H9 (cell line): ENCODE results near the gene MRPL2. TPM values are rescaled to one million over a fixed set of nuclear protein-coding genes. Genes with fewer than 3 reads are reported as not detected.

Experiments
- DNase-seq: peaks from one replicate; pipeline ENCODE4 v3.0.0-alpha.2; 2017
- H2AFZ ChIP-seq: one replicate; pipeline ENCODE4 v1.6.1; 2013; ENCODE audit warnings: mild to moderate bottlenecking, low read length, control low read depth, moderate library complexity
- H2AK5ac ChIP-seq: 2 replicates; pipeline ENCODE4 v1.6.1; 2013; ENCODE audit warnings: low read length, control low read depth, mixed read lengths; ENCODE audit not compliant: insufficient read length
- H2BK120ac ChIP-seq: one replicate; pipeline ENCODE4 v1.6.1; 2013; ENCODE audit warnings: low read depth, mild to moderate bottlenecking, low read length, control low read depth, inconsistent platforms; ENCODE audit not compliant: poor library complexity, severe bottlenecking
- H2BK12ac ChIP-seq: 2 replicates; pipeline ENCODE4 v1.6.1; 2013; ENCODE audit warnings: low read length, control low read depth, mixed read lengths, low read depth; ENCODE audit not compliant: insufficient read length
- H2BK15ac ChIP-seq: 2 replicates; pipeline ENCODE4 v1.6.1; 2013; ENCODE audit warnings: low read depth, low read length, control low read depth
- H2BK20ac ChIP-seq: one replicate; pipeline ENCODE4 v1.6.1; 2013; ENCODE audit warnings: low read depth, mild to moderate bottlenecking, low read length, control low read depth, inconsistent platforms; ENCODE audit not compliant: poor library complexity, severe bottlenecking
- H2BK5ac ChIP-seq: 2 replicates; pipeline ENCODE4 v1.6.1; 2013; ENCODE audit warnings: low read length, control low read depth, mixed read lengths; ENCODE audit not compliant: insufficient read length
- H3K14ac ChIP-seq: 2 replicates; pipeline ENCODE4 v1.6.1; 2013; ENCODE audit warnings: low read length, control low read depth; ENCODE audit not compliant: insufficient read depth
- H3K18ac ChIP-seq: 2 replicates; pipeline ENCODE4 v1.6.1; 2013; ENCODE audit warnings: low read depth, mild to moderate bottlenecking, mixed read lengths, low read length, control low read depth; ENCODE audit not compliant: insufficient read length
- H3K23ac ChIP-seq: 2 replicates; pipeline ENCODE4 v1.6.1; 2013; ENCODE audit warnings: low read length, control low read depth, mixed read lengths, low read depth; ENCODE audit not compliant: insufficient read length
- H3K23me2 ChIP-seq: 2 replicates; pipeline ENCODE4 v1.6.1; 2013; ENCODE audit warnings: low read depth, mild to moderate bottlenecking, mixed read lengths, low read length, control low read depth; ENCODE audit not compliant: insufficient read length, poor library complexity, severe bottlenecking
- H3K27ac ChIP-seq: 2 replicates; pipeline ENCODE4 v1.5.1; 2013; ENCODE audit warnings: low read length, control low read depth, mixed read lengths, low read depth; ENCODE audit not compliant: insufficient read length
- H3K27me3 ChIP-seq: 2 replicates; pipeline ENCODE4 v1.6.1; 2013; ENCODE audit warnings: low read length, control low read depth, inconsistent platforms; ENCODE audit not compliant: insufficient read depth
- H3K4ac ChIP-seq: 2 replicates; pipeline ENCODE4 v1.6.1; 2013; ENCODE audit warnings: low read depth, mild to moderate bottlenecking, control low read depth, inconsistent platforms, low read length, moderate library complexity
- H3K4me1 ChIP-seq: 2 replicates; pipeline ENCODE4 v1.6.1; 2013; ENCODE audit warnings: low read length, control low read depth, inconsistent platforms; ENCODE audit not compliant: insufficient read depth
- H3K4me2 ChIP-seq: 2 replicates; pipeline ENCODE4 v1.6.1; 2013; ENCODE audit warnings: low read length, control low read depth, mixed read lengths; ENCODE audit not compliant: insufficient read length, insufficient read depth
- H3K56ac ChIP-seq: 2 replicates; pipeline ENCODE4 v1.6.1; 2013; ENCODE audit warnings: low read depth, mild to moderate bottlenecking, mixed read lengths, low read length, control low read depth; ENCODE audit not compliant: insufficient read length
- H3K79me1 ChIP-seq: 2 replicates; pipeline ENCODE4 v1.6.1; 2013; ENCODE audit warnings: low read depth, mild to moderate bottlenecking, moderate library complexity, low read length, control low read depth, inconsistent platforms; ENCODE audit not compliant: insufficient read depth, poor library complexity, severe bottlenecking
- H3K79me2 ChIP-seq: 2 replicates; pipeline ENCODE4 v1.6.1; 2013; ENCODE audit warnings: low read length, control low read depth, inconsistent platforms; ENCODE audit not compliant: insufficient read depth
- H3K9ac ChIP-seq: 2 replicates; pipeline ENCODE4 v1.6.1; 2013; ENCODE audit warnings: low read length, control low read depth, mixed read lengths; ENCODE audit not compliant: insufficient read length; ENCODE audit errors: extremely low read depth
- H3K9me3 ChIP-seq: one replicate; pipeline ENCODE4 v1.6.1; 2013; ENCODE audit warnings: low read depth, low read length, inconsistent platforms; ENCODE audit not compliant: control insufficient read depth
- H3T11ph ChIP-seq: one replicate; pipeline ENCODE4 v1.6.1; 2013; ENCODE audit warnings: mild to moderate bottlenecking, low read length, control low read depth, inconsistent platforms
- H4K20me1 ChIP-seq: one replicate; pipeline ENCODE4 v1.6.1; 2013; ENCODE audit not compliant: control insufficient read depth, insufficient read length, insufficient read depth
- H4K5ac ChIP-seq: 2 replicates; pipeline ENCODE4 v1.6.1; 2013; ENCODE audit warnings: low read depth, mild to moderate bottlenecking, mixed read lengths, low read length, control low read depth; ENCODE audit not compliant: insufficient read length
- H4K8ac ChIP-seq: replicated peaks from 2 replicates; pipeline ENCODE4 v1.6.1; 2013; ENCODE audit warnings: low read length, control low read depth, mixed read lengths, low read depth; ENCODE audit not compliant: insufficient read length
- H4K91ac ChIP-seq: 2 replicates; pipeline ENCODE4 v1.6.1; 2013; ENCODE audit warnings: low read depth, mild to moderate bottlenecking, moderate library complexity, mixed read lengths, low read length, control low read depth; ENCODE audit not compliant: insufficient read length
- H3K27ac Mint-ChIP-seq, 3 experiments: 2 replicates in 2 of 3; 3 replicates in 1 of 3; pipeline ENCODE4 v1.8.0; 2020 to 2021; ENCODE audit warnings: mixed read lengths in 3 of 3, mild to moderate bottlenecking in 1 of 3, moderate library complexity in 1 of 3
- H3K27me3 Mint-ChIP-seq: 2 replicates; pipeline ENCODE4 v1.8.0; 2021; ENCODE audit warnings: low read depth, mild to moderate bottlenecking, moderate library complexity, mixed read lengths
- H3K36me3 Mint-ChIP-seq, 3 experiments: 2 replicates in 2 of 3; 3 replicates in 1 of 3; pipeline ENCODE4 v1.8.0; 2020 to 2021; ENCODE audit warnings: low read depth in 3 of 3, mixed read lengths in 3 of 3; ENCODE audit not compliant: insufficient read depth in 1 of 3
- H3K4me1 Mint-ChIP-seq, 2 experiments: 2 replicates each; pipeline ENCODE4 v1.8.0; 2020; ENCODE audit warnings: mixed read lengths in 2 of 2
- H3K4me3 Mint-ChIP-seq, 2 experiments: 2 replicates in 1 of 2; 3 replicates in 1 of 2; pipeline ENCODE4 v1.8.0; 2020 to 2021; ENCODE audit warnings: mild to moderate bottlenecking in 2 of 2, mixed read lengths in 2 of 2, moderate library complexity in 1 of 2
- H3K9me3 Mint-ChIP-seq, 2 experiments: 2 replicates in 1 of 2; 3 replicates in 1 of 2; pipeline ENCODE4 v1.8.0; 2020; ENCODE audit warnings: mild to moderate bottlenecking in 2 of 2, mixed read lengths in 2 of 2, moderate library complexity in 1 of 2
- WGBS: extraction: QIAGEN DNeasy Blood & Tissue Kit; methylation state at CpG from one replicate; pipeline ENCODE4 v1.1.7; 2013; ENCODE audit warnings: missing lambda C conversion rate, low lambda C conversion rate, mixed read lengths; ENCODE audit not compliant: insufficient read length; ENCODE audit errors: extremely low coverage; 5-methylcytosine and 5-hydroxymethylcytosine counted together
- total RNA-seq: library from RNA; stranded (reverse); gene quantifications from 2 replicates; pipeline ENCODE4 v1.2.1, GENCODE V29; 2021
- TF ChIP-seq, protein P1 (sequence below): fragments of 200-600 bp; sonication (generic); conservative IDR thresholded peaks from 3 replicates; pipeline ENCODE4 v1.8.0; 2021; ENCODE audit warnings: antibody characterized with exemption, mild to moderate bottlenecking

Gene MRPL2
- total RNA-seq, 1 experiment from 2014 or later, result 74.4 TPM

DNA sequence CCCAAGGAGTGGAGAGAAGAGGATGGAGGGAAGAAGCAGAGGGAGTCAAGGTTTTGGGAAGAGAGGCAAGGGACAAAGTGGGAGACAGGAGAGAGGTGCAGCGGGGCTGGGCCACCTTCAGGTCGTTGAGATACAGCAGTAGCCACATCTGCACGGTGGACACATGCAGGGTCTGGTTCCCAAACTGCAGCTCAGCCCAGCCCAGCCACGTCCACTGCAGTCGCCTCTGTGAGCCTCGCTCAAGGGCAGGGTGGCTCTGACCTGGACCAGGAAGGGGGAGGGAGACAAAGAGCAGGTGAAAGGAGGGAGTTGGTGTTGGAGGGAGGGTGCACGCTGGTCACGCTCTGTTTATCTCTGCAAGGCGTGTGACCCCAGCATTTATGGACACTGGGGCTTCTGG lies 20.5 kb downstream of the MRPL2 start:
- Histone ChIP-seq H2BK15ac (no peak overlapping the region), H3T11ph (no peak overlapping the region), H3K27me3 (no peaks in the 10 kb centered on the region), H3K27ac (no peak overlapping the region), H3K9me3 (no peaks in the 10 kb centered on the region), H3K4me2 (no peak overlapping the region), H4K8ac (no peak overlapping the region), H3K23ac (no peak overlapping the region), H3K23me2 (no peaks in the 10 kb centered on the region), H3K79me1 (no peaks in the 10 kb centered on the region), H4K20me1 (no peaks in the 10 kb centered on the region), H3K18ac (no peak overlapping the region), H2BK12ac (no peak overlapping the region), H3K4ac (no peak overlapping the region), H2AFZ (no peak overlapping the region), H2BK20ac (no peak overlapping the region), H2BK120ac (no peak overlapping the region), H3K4me1 (no peaks in the 10 kb centered on the region), H2BK5ac (no peak overlapping the region), H2AK5ac (no peak overlapping the region), H3K56ac (no peak overlapping the region), H4K5ac (no peak overlapping the region), H4K91ac (no peak overlapping the region), H3K79me2 (no peaks in the 10 kb centered on the region), H3K9ac (no peak overlapping the region), H3K14ac (no peak overlapping the region)
- TF ChIP-seq, protein P1, sequence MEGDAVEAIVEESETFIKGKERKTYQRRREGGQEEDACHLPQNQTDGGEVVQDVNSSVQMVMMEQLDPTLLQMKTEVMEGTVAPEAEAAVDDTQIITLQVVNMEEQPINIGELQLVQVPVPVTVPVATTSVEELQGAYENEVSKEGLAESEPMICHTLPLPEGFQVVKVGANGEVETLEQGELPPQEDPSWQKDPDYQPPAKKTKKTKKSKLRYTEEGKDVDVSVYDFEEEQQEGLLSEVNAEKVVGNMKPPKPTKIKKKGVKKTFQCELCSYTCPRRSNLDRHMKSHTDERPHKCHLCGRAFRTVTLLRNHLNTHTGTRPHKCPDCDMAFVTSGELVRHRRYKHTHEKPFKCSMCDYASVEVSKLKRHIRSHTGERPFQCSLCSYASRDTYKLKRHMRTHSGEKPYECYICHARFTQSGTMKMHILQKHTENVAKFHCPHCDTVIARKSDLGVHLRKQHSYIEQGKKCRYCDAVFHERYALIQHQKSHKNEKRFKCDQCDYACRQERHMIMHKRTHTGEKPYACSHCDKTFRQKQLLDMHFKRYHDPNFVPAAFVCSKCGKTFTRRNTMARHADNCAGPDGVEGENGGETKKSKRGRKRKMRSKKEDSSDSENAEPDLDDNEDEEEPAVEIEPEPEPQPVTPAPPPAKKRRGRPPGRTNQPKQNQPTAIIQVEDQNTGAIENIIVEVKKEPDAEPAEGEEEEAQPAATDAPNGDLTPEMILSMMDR, result no peak
- Mint-ChIP-seq H3K4me1 (no peaks in the 10 kb centered on the region), H3K4me3 (no peak overlapping the region; a peak in 1 of 5 replicates), H3K9me3 (no peaks in the 10 kb centered on the region; a peak in 1 of 5 replicates), H3K27ac (no peak overlapping the region; a peak in 2 of 7 replicates), H3K27me3 (no peaks in the 10 kb centered on the region; the same call in none of the 2 replicates), H3K36me3 (peaks cover 35 to 84% (median 68%) of the 10 kb centered on the region in 3 experiments)
- WGBS, result no CpG with 5 or more reads among the region's 9 CpGs
- DNase-seq, result peak; percentile 18
